ENCODE data around the gene CDK2AP2. TPM values are rescaled to one million over a fixed set of nuclear protein-coding genes. Genes with fewer than 3 reads are reported as not detected.

CDK2AP2 gene, protein sequence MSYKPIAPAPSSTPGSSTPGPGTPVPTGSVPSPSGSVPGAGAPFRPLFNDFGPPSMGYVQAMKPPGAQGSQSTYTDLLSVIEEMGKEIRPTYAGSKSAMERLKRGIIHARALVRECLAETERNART
- 12.8 and 23.1 TPM in 2 replicates for total RNA-seq

DNA sequence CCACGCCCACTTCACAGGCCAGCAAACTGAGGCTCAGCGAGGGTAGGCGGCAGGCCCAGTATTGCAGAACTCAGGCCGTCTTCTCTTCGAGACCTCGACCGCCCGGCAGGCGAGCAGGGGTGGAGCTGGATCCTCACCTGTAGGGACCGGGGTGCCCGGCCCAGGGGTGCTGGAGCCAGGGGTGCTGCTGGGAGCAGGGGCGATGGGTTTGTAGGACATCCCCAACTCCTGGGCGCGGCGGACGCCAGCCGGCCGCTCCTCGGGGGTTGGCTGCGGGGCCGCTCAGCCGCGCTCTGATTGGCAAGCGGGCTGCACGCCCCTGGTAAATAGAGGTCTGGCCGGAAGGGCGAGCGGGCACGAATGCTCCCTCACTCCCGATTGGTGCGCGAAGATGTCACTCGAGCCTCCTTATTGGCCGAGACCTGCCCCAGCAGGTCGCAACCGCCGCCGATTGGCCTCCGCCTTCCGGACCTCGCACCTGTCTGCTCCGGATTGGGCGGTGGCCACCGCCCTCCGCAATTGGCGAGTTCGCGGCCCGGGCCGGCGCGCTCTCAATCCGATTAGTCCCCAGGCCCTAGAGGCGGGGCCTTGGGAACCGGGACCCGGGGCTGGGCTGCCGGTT is at the start of gene CDK2AP2:
TSS of gene CDK2AP2 (minus strand) at position 299 of the 622 bp plus-strand sequence. CDS start at position 219, 80 bp downstream.

DNA sequence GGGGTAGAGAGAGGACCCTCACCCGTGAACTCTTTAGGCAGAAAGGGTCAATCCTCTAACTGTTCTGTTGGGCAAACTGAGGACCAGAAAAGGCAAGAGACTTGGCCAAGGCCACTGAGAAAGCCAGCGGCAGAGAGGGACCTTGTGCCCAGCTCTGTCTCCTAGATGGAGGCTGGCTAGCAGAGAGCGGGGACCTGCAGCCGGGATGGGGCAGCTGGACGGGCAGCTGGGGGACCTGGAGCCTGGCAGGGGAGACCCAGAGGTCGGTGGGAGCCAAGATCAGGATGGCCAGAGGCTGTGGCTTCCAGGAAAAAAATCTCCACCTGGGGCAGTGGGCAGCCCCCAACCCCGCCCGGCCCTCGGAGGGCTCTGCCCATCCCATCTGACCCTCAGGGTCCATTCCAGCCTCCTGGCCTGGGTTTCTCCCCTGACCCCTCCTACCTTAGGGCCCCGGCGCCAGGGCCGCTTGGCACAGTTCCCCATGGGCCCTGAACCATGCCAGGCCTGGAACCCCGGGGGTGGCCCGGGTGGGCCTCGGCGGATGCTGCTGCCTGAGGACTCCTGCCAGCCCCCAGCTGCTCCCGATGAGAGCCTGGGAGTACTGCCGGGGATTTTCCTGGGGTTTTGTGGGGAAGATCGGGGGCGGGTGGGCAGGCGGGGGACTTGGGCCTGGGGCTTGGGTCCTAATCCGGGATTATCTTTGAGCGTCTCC is 15.0 kb upstream of the CDK2AP2 start, which contains the start of gene CABP2:
TSS of gene CABP2 (minus strand) at position 603 of the 712 bp plus-strand sequence. CDS start at position 483, 120 bp downstream.

DNA sequence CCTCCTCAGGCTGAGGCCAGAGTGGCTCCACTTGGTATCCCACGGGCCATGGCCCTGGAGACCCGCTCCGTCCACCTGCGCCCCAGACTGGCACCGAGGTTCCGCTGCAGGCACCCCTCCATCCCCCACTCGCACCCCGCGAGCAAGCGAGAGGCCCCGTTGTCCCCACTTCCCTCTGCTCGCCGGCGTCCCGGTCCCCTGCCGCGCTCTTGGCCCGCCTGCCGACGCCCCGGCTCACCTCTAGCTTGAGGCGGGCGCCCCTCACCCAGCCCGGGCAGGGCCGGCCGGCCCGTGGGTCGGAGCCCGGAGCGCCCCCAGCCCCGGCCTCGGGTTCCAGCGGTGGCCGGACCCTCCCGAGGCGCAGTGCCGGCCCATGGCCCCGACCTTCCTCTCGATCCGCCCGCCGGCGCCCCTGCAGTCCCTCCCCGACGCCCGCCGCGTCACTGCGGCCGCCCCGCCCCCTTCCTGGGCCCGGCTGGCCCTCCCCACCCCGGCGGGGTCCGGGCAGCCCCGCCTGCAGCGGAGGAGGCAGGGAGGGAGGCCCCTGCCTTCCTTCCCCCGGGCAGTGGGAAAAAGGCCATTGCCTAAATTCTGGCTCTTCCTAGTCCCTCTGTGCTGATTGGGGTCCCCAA is 2.9 kb downstream of the CDK2AP2 start, which contains the start of gene PITPNM1:
TSS of gene PITPNM1 (minus strand) at position 414 of the 632 bp plus-strand sequence. CDS start 1,183 bp downstream, outside the sequence.

DNA sequence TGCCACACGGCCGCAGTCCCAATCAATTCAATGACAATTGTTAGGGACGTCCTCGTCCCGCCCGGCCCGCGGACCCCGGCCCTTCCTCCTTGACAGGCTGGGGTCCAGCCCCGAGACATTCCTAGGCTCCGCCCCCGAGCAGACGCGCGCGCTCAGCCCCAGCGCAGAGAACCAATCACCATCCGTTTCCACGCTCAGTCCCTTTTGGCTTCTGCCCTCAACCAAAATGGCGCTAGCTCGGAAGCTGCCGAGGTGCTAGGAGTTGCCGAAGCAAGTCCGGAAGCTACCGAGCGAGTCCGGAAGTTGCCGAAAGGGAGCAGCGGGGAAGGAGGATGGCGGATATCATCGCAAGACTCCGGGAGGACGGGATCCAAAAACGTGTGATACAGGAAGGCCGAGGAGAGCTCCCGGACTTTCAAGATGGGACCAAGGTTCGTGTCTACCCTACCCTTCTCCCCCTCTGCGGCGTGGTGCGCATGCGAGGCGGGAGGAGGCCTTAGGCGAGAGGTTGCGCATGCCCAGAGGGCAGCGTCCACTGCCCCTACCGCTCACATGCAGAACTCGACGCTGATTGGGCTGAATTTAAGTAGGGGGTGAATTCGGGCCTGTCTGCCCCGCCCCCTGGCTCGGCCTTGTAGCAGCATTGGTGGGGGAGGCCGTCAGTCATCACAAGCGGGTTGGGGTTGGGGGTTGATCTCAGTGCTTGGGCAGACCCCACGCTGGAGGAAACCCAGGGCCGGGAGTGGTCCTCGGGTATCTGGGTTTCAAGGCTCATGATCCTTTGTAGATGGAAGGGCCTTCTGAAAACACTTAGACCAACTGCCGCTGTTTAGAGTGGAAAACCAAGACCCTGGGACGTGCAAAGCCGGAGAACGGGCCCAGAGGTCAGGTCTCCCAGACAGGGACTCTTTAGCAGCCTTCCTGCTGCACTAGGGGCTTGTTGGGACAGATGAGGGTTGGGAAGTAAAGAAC is 24.8 kb downstream of the CDK2AP2 start, which contains the start of gene AIP:
TSS of gene AIP (plus strand) at position 200 of the 972 bp plus-strand sequence. CDS start at position 333, 133 bp downstream.

GRCh38 chr11:67468759-67469507 is 39.0 kb downstream of the CDK2AP2 start, which contains the start of gene TMEM134:
TSS of gene TMEM134 (minus strand) at chr11:67469251. CDS start at chr11:67469192, 59 bp downstream.

Other genes starting within 250 kb of the CDK2AP2 start
- 27.3 and 36.8 TPM in 2 replicates for gene GRK2, start 241.7 kb downstream of the CDK2AP2 start, total RNA-seq
- gene ANKRD13D, start 218.9 kb downstream of the CDK2AP2 start, total RNA-seq, result 21.4 and 22.4 TPM in 2 replicates
- gene SSH3, start 204.6 kb downstream of the CDK2AP2 start, total RNA-seq, result 7.8 and 9.1 TPM in 2 replicates
- 41.0 and 52.0 TPM in 2 replicates for gene POLD4, start 154.6 kb downstream of the CDK2AP2 start, total RNA-seq
- 0.61 and 1.3 TPM in 2 replicates for gene CLCF1, start 134.6 kb downstream of the CDK2AP2 start, total RNA-seq
- 5.2 TPM in 2 replicates for gene RAD9A, start 116.2 kb downstream of the CDK2AP2 start, total RNA-seq
- 250 and 273 TPM in 2 replicates for gene PPP1CA, start 106.3 kb downstream of the CDK2AP2 start, total RNA-seq
- not detected in 2 replicates for gene TBC1D10C, start 104.1 kb downstream of the CDK2AP2 start, total RNA-seq
- gene CARNS1, start 92.5 kb downstream of the CDK2AP2 start, total RNA-seq, result 0.15 and 0.32 TPM in 2 replicates
- gene RPS6KB2, start 79.7 kb downstream of the CDK2AP2 start, total RNA-seq, result 43.2 and 52.9 TPM in 2 replicates
- 0.30 and 0.97 TPM in 2 replicates for gene PTPRCAP, start 70.5 kb downstream of the CDK2AP2 start, total RNA-seq
- gene CORO1B, start 64.7 kb downstream of the CDK2AP2 start, total RNA-seq, result 132 and 167 TPM in 2 replicates
- gene GPR152, start 55.4 kb downstream of the CDK2AP2 start, total RNA-seq, result not detected in 2 replicates
- 0.65 and 1.4 TPM in 2 replicates for gene CABP4, start 52.8 kb downstream of the CDK2AP2 start, total RNA-seq
- 22.4 and 33.3 TPM in 2 replicates for gene TMEM134, start 38.9 kb downstream of the CDK2AP2 start, total RNA-seq
- gene AIP, start 25.1 kb downstream of the CDK2AP2 start, total RNA-seq, result 80.1 and 97.4 TPM in 2 replicates
- 14.3 and 16.9 TPM in 2 replicates for gene PITPNM1, start 2.8 kb downstream of the CDK2AP2 start, total RNA-seq
- gene CABP2, start 15.3 kb upstream of the CDK2AP2 start, total RNA-seq, result not detected in 2 replicates
- 647 and 1,635 TPM in 2 replicates for gene GSTP1, start 75.7 kb upstream of the CDK2AP2 start, total RNA-seq
- 235 and 247 TPM in 2 replicates for gene NDUFV1, start 98.8 kb upstream of the CDK2AP2 start, total RNA-seq
- gene NUDT8, start 121.8 kb upstream of the CDK2AP2 start, total RNA-seq, result 12.8 and 19.5 TPM in 2 replicates
- gene TBX10, start 131.6 kb upstream of the CDK2AP2 start, total RNA-seq, result not detected in 2 replicates
- not detected in 2 replicates for gene ACY3, start 142.6 kb upstream of the CDK2AP2 start, total RNA-seq
- gene ALDH3B2, start 166.5 kb upstream of the CDK2AP2 start, total RNA-seq, result not detected in 2 replicates